Prostate gland (tissue), 2 donors: ENCODE data around the gene CLEC16A. TPM values are rescaled to one million over a fixed set of nuclear protein-coding genes. Genes with fewer than 3 reads are reported as not detected.
"Not testable (repeated sequence)": the region's sequence is repeated elsewhere in the genome, so short reads cannot be mapped to it uniquely, and the experiment has no call there.

Source experiments
- DNase-seq: peaks from one replicate; pipeline ENCODE4 v3.0.0-alpha.2; 2019; ENCODE audit warnings: low spot score
- H3K27ac ChIP-seq, 2 donors: fragments of 200-600 bp; sonication (generic); 2 replicates each; pipeline ENCODE4 v1.5.1; 2017 to 2019
- H3K27me3 ChIP-seq: fragments of 200-600 bp; sonication (generic); replicated peaks from 2 replicates; pipeline ENCODE4 v1.5.1; 2019; ENCODE audit not compliant: insufficient read depth
- H3K36me3 ChIP-seq, 2 donors: fragments of 200-600 bp; sonication (generic); 1 replicate in 1 of 2; 2 replicates in 1 of 2; pipeline versions ENCODE4 v1.5.1 to v1.8.1; 2017 to 2019
- H3K4me1 ChIP-seq: fragments of 200-600 bp; sonication (generic); replicated peaks from 2 replicates; pipeline ENCODE4 v1.5.1; 2019
- H3K4me3 ChIP-seq, 2 donors: fragments of 200-600 bp; sonication (generic); 2 replicates each; pipeline ENCODE4 v1.5.1; 2017 to 2019
- H3K9me3 ChIP-seq: fragments of 200-600 bp; sonication (generic); 2 replicates; pipeline ENCODE4 v1.5.1; 2017
- CTCF ChIP-seq, 4 experiments: fragments of 200-600 bp in 2 of 4; fragments of 450-650 bp in 2 of 4; sonication (generic) in 2 of 4; IDR thresholded peaks; 1 replicate in 3 of 4; 2 replicates in 1 of 4; pipeline ENCODE4 v1.5.1; 2016 to 2019; ENCODE audit warnings: antibody characterized with exemption in 4 of 4, mild to moderate bottlenecking in 2 of 4, moderate library complexity in 2 of 4
- POLR2A ChIP-seq: fragments of 450-650 bp; IDR thresholded peaks from one replicate; pipeline ENCODE4 v1.6.1; 2016; ENCODE audit warnings: antibody characterized with exemption, mild to moderate bottlenecking
- POLR2AphosphoS5 ChIP-seq: sonication (generic); formaldehyde crosslinking; IDR thresholded peaks from one replicate; pipeline ENCODE4 v1.6.1; 2017; ENCODE audit warnings: antibody characterized with exemption
- WGBS: methylation state at CpG from one replicate; pipeline ENCODE4 v1.1.5; 2018; 5-methylcytosine and 5-hydroxymethylcytosine counted together
- intact Hi-C: fragments of 100-400 bp; cut with DNase I; formaldehyde crosslinking; loops from one replicate; pipeline ENCODE4 v1.14.2; 2022
- total RNA-seq, 2 donors: library from RNA; depleted of rRNA; stranded (reverse); fragments of >200 nt; gene quantifications; one replicate each; pipeline ENCODE4 v1.1.0, GENCODE V29; 2016

CLEC16A gene
- total RNA-seq, 2 donors from 2014 or later = 26.1 to 52.2 TPM

DNA sequence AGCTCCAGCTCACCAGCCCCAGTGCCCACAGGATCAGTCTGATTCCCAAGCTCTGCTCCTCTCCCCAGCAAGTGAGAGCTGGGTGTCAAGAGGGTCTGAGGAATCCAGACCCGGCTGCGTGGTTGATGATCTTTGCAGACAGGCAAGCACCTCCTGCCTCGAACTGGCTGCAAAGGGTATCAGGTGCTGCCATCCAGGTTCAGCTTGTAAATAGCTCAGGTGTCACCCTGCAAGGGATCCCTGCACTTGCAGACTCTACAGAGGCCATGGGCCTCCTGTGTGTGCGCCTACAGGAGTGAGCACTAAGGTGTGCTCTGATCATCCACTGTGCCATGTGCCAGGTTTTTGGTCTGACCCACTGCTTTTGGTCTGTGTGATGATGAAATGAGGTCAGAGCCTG is 18.3 kb upstream of the CLEC16A start:
- Histone ChIP-seq H3K27me3 (no peaks in the 10 kb centered on the region), H3K9me3 (no peaks in the 10 kb centered on the region), H3K27ac (no peak overlapping the region), H3K4me3 (no peak overlapping the region), H3K36me3 (peaks cover 0 to 4% of the 10 kb centered on the region in 2 donors), H3K4me1 (peaks cover 7% of the 10 kb centered on the region)
- 78% methylated on average over 4 of the region's 4 CpGs for WGBS
- TF ChIP-seq POLR2A (no peak), CTCF (IDR thresholded peaks at IDR 0.05) (no peak), POLR2AphosphoS5 (no peak)
- no peak for DNase-seq
- intact Hi-C loops = no loop called here

- peaks cover 0 to 4% of the 10 kb centered on the region in 2 donors for H3K36me3 ChIP-seq
- H3K9me3 ChIP-seq = no peaks in the 10 kb centered on the region
- DNase-seq = no peak
- no peak overlapping the region for H3K27ac ChIP-seq
- H3K4me1 ChIP-seq = peaks cover 7% of the 10 kb centered on the region
- WGBS = 97% methylated on average over 5 of the region's 5 CpGs
- intact Hi-C loops = no loop called here
- no peaks in the 10 kb centered on the region for H3K27me3 ChIP-seq
- no peak overlapping the region for H3K4me3 ChIP-seq
- TF ChIP-seq CTCF (IDR thresholded peaks at IDR 0.05) = no peak
- TF ChIP-seq POLR2A = no peak
- no peak for TF ChIP-seq POLR2AphosphoS5
Measured at GRCh38 chr16:10926867-10927266, 17.5 kb upstream of the CLEC16A start.

DNA sequence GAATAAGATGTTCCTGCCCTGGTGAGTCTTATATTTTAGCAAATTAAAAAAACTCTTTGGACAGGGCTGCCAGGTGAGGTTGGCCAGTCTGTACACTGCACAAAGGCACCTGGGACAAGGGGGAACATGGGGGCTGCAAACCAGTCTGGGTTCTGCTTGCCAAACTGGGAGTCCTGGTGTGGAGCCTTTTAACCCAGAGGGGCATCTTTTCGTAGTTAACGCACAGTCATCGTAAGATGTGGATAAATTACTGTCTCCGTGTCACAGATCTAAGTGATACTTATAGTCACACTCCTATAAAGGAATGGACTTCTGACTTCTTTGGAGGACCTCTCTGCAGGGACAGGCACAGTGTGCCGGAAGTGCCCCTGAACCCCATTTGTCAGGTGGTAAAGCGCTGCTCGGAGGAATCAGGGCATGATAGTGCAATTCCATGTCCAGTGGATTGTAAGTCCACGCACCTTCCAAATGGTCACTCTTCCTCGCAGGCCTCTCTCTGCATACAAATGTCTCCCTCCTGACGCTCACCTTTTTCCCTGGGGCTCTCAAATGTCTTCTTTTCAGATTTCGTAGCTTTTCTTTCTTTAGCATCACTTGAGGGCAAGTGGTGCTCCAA is 16.8 kb upstream of the CLEC16A start:
- H3K4me1 ChIP-seq = peaks cover 7% of the 10 kb centered on the region
- H3K9me3 ChIP-seq = no peaks in the 10 kb centered on the region
- H3K36me3 ChIP-seq = peaks cover 0 to 4% of the 10 kb centered on the region in 2 donors
- H3K27me3 ChIP-seq = no peaks in the 10 kb centered on the region
- H3K4me3 ChIP-seq = no peak overlapping the region
- intact Hi-C loops = no loop called here
- TF ChIP-seq CTCF (IDR thresholded peaks at IDR 0.05) = no peak
- TF ChIP-seq POLR2AphosphoS5 = no peak
- no peak for TF ChIP-seq POLR2A
- no peak overlapping the region for H3K27ac ChIP-seq
- 97% methylated on average over 11 of the region's 11 CpGs for WGBS
- DNase-seq = no peak

DNA sequence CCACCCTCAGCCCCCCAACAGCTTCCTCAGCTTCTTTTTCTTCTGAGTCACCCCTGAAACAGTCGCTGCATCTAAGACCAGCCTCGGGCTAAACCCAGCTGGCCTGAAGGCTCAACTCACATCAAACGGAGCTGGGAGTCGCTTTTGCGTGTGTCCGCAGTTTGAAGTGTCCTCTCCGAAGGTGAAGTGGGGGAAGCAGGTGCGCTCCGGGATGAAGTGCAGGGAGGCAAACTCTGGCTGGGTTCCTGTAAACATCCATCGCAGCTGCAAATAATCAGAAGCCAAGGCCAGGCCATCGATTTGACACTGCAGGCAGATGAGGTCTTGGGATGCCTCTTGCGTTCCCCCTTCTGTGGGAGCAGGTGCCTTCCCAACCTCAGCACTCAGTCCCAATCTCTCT is 15.3 kb upstream of the CLEC16A start:
- H3K4me3 ChIP-seq, H3K27me3 ChIP-seq, DNase-seq, intact Hi-C loops, H3K4me1 ChIP-seq, H3K36me3 ChIP-seq, H3K27ac ChIP-seq, H3K9me3 ChIP-seq: not testable (repeated sequence)
- 87% methylated on average over 12 of the region's 12 CpGs for WGBS

DNA sequence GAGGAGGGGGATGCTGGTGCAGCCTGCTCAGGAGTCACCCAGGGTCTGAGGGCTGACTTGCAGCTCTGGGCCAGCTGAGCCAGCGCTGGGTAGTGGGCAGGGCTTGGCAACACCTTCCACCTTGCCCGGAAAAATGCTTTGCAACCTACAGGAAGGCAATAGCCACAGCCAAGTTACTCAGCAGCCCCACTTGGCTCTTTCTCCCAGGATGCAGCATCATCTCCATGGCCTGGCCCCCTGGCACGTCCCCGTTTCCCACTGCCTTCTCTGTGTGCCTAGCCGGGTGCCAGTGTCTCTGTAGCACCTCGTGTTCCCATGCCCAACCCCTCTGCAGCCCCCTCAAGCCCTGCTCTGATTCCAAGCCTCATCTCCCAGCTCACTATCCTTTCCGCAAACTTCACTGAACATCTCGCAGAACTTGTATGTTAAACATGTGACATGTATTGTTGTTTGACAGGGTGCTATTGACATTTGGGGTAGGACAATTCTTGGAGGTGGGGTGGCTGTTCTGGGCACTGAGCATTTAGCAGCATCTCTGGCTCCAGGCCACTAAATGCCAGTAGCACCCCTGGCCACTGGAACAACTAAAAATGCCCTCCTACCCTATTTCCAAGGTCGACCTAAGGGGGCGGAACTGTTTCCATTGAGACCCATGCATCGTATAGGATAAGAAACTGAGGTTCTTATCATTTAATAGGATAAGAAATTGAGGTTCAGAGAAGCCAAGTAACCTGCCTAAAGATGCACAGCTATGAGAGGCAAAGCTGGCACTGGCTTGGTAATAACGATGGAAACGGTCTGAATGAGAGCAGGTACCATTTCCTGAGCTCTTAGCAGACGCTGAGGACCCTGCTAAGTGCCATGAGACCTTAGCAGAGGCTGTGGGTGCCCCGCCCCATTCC is 14.3 kb upstream of the CLEC16A start:
- DNase-seq = no peak
- WGBS = 65% methylated on average over 15 of the region's 15 CpGs
- Histone ChIP-seq H3K4me1 (peaks cover 7% of the 10 kb centered on the region), H3K4me3 (no peak overlapping the region), H3K36me3 (peaks cover 0 to 4% of the 10 kb centered on the region in 2 donors), H3K9me3 (no peaks in the 10 kb centered on the region), H3K27me3 (no peaks in the 10 kb centered on the region), H3K27ac (no peak overlapping the region)
- intact Hi-C loops = no loop called here
- TF ChIP-seq CTCF (IDR thresholded peaks at IDR 0.05) (no peak), POLR2A (no peak), POLR2AphosphoS5 (no peak)
